Endothelial cell (in vitro differentiated cells): Measurements from ENCODE around the gene TBC1D22A. TPM values are rescaled to one million over a fixed set of nuclear protein-coding genes. Genes with fewer than 3 reads are reported as not detected.

Experiments used
- DNase-seq: peaks from one replicate; pipeline ENCODE4 v3.0.0; 2021; ENCODE audit warnings: low spot score
- H3K27ac Mint-ChIP-seq: one replicate; pipeline ENCODE4 v1.8.0; 2021; ENCODE audit warnings: mixed read lengths, inconsistent platforms; ENCODE audit not compliant: unreplicated experiment
- H3K27me3 Mint-ChIP-seq: one replicate; pipeline ENCODE4 v1.8.0; 2021; ENCODE audit warnings: mild to moderate bottlenecking, moderate library complexity, mixed read lengths, inconsistent platforms; ENCODE audit not compliant: unreplicated experiment
- H3K36me3 Mint-ChIP-seq: one replicate; pipeline ENCODE4 v1.8.0; 2021; ENCODE audit warnings: mild to moderate bottlenecking, low read depth, mixed read lengths, inconsistent platforms; ENCODE audit not compliant: unreplicated experiment
- H3K4me1 Mint-ChIP-seq: one replicate; pipeline ENCODE4 v1.8.0; 2021; ENCODE audit warnings: mild to moderate bottlenecking, mixed read lengths, inconsistent platforms; ENCODE audit not compliant: unreplicated experiment
- H3K4me3 Mint-ChIP-seq: one replicate; pipeline ENCODE4 v1.8.0; 2021; ENCODE audit warnings: mild to moderate bottlenecking, mixed read lengths, inconsistent platforms; ENCODE audit not compliant: unreplicated experiment
- H3K9me3 Mint-ChIP-seq: one replicate; pipeline ENCODE4 v1.8.0; 2021; ENCODE audit warnings: mixed read lengths, inconsistent platforms; ENCODE audit not compliant: unreplicated experiment
- total RNA-seq: library from RNA; stranded (reverse); fragmentation: NEBNext Ultra II Directional; extraction: Animal tissue kit (Norgen Biotek cat#: 25700); gene quantifications from one replicate; pipeline ENCODE4 v1.2.1, GENCODE V29; 2021; ENCODE audit not compliant: unreplicated experiment
- TF ChIP-seq, protein P1 (sequence below): fragments of 200-600 bp; sonication (generic); IDR thresholded peaks from one replicate; pipeline ENCODE4 v1.5.0; 2021; ENCODE audit warnings: antibody characterized with exemption; ENCODE audit not compliant: unreplicated experiment

TBC1D22A gene
- total RNA-seq, 1 donor from 2014 or later: 25.3 TPM

DNA sequence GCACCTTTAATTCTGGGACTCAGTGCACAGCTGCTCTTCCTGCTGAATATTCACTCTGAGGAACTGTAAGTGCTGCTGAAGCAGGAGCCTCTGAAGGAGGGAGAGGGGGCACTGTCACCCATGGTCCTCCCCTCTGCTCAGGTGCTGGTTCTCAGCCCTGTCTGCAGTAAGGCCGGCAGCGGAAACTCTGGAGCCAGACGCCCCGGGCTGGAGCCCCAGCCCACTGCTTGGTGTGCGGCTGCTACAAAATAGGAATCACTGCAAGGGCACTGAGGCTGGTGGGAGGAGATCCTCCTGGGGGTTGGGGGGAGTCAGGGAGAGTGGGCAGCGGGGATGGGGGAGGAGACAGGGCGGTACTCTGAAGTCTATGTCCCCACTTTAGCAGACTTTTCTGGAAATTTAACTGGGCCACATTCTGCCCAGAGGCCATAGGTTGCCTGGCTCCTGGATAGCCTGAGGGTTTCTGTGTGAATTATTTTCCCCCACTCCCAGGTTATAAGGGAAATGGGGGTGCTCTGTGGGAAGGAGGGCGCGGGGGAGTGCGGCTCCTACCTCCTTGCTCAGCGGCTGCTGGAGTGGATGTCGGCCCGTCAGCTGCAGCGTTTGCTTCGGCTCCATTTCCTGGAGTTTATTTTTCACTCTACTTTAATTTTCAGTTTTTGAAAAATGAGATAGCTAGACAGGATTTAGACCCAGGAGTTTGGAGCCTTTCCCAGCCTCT lies 33.6 kb downstream of the TBC1D22A start:
- H3K4me3 Mint-ChIP-seq: no peak overlapping the region
- TF ChIP-seq, protein P1, sequence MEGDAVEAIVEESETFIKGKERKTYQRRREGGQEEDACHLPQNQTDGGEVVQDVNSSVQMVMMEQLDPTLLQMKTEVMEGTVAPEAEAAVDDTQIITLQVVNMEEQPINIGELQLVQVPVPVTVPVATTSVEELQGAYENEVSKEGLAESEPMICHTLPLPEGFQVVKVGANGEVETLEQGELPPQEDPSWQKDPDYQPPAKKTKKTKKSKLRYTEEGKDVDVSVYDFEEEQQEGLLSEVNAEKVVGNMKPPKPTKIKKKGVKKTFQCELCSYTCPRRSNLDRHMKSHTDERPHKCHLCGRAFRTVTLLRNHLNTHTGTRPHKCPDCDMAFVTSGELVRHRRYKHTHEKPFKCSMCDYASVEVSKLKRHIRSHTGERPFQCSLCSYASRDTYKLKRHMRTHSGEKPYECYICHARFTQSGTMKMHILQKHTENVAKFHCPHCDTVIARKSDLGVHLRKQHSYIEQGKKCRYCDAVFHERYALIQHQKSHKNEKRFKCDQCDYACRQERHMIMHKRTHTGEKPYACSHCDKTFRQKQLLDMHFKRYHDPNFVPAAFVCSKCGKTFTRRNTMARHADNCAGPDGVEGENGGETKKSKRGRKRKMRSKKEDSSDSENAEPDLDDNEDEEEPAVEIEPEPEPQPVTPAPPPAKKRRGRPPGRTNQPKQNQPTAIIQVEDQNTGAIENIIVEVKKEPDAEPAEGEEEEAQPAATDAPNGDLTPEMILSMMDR: no peak
- H3K36me3 Mint-ChIP-seq: peaks cover 23% of the 10 kb centered on the region
- no peak for DNase-seq
- peaks cover 3% of the 10 kb centered on the region for H3K27me3 Mint-ChIP-seq
- no peaks in the 10 kb centered on the region for H3K9me3 Mint-ChIP-seq
- peaks cover 20% of the 10 kb centered on the region for H3K4me1 Mint-ChIP-seq
- H3K27ac Mint-ChIP-seq: no peak overlapping the region

DNA sequence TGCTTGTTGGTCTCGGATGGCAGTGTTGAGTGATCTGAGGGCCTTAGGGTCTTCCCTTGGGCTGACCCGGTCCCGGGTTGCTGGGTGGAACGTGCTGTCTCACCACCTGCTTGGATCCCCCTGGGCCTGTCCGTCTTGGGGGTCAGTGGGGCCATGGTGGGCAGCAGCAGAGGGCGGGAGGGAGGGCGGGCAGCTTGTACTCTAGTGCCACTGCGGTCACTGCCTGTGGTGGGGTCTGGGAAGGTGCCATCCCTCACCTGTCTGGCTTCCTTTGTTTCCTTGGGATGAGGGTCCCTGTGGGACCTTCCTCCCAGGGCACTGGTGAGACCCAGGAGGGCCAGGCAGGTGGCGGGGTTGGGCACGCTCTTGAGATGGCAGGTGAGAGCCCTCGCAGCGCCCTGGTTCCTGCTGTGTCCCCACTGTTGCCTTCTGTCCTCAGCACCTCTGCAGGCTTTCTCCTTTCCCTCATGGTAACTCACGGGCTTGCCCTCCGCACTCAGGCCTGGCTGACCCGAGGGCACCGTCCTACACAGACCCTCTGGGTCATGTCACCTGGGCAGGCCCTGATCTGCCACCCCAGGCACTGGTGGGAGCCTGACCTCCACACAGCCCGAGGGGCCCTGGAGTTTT lies 34.2 kb downstream of the TBC1D22A start:
- peaks cover 17% of the 10 kb centered on the region for H3K4me1 Mint-ChIP-seq
- peaks cover 23% of the 10 kb centered on the region for H3K36me3 Mint-ChIP-seq
- no peak for DNase-seq
- no peaks in the 10 kb centered on the region for H3K9me3 Mint-ChIP-seq
- TF ChIP-seq, protein P1: no peak
- peaks cover 3% of the 10 kb centered on the region for H3K27me3 Mint-ChIP-seq
- no peak overlapping the region for H3K27ac Mint-ChIP-seq
- no peak overlapping the region for H3K4me3 Mint-ChIP-seq

- Mint-ChIP-seq H3K27ac (no peak overlapping the region), H3K36me3 (peaks cover 23% of the 10 kb centered on the region), H3K27me3 (peaks cover 3% of the 10 kb centered on the region), H3K9me3 (no peaks in the 10 kb centered on the region), H3K4me1 (peaks cover 11% of the 10 kb centered on the region), H3K4me3 (peak overlapping the region; percentile 51)
- no peak for DNase-seq
- TF ChIP-seq, protein P1: no peak
Measured at GRCh38 chr22:46797355-46797754, 34.9 kb downstream of the TBC1D22A start.

GRCh38 chr22:46798041-46798365 lies 35.6 kb downstream of the TBC1D22A start:
- no peak overlapping the region for H3K27ac Mint-ChIP-seq
- peaks cover 4% of the 10 kb centered on the region for H3K4me1 Mint-ChIP-seq
- H3K27me3 Mint-ChIP-seq: peaks cover 4% of the 10 kb centered on the region
- peaks cover 23% of the 10 kb centered on the region for H3K36me3 Mint-ChIP-seq
- no peak overlapping the region for H3K4me3 Mint-ChIP-seq
- H3K9me3 Mint-ChIP-seq: no peaks in the 10 kb centered on the region
- DNase-seq: no peak
- TF ChIP-seq, protein P1: no peak
